HG02571 (cell line): ENCODE measurements around the gene CSTB.
"Not testable (repeated sequence)": the region's sequence is repeated elsewhere in the genome, so short reads cannot be mapped to it uniquely, and the experiment has no call there.

ENCODE experiments used
- ATAC-seq: cut with Tn5 transposase; IDR thresholded peaks from one replicate; pipeline ENCODE4 v1.9.1; 2021; ENCODE audit warnings: mild to moderate bottlenecking, moderate library complexity; ENCODE audit not compliant: unreplicated experiment

Gene CSTB

GRCh38 chr21:43775795-43776430, at the start of gene CSTB:
Gene CSTB (minus strand): TSS chr21:43776308. CDS start chr21:43776269, 39 bp downstream.
- ATAC-seq = peak; percentile 51

- no peak for ATAC-seq
These were observed 49.3 kb upstream of the CSTB start for GRCh38 chr21:43825242-43825935.

GRCh38 chr21:43824333-43825241, 48.5 kb upstream of the CSTB start:
- no peak for ATAC-seq

- not testable (repeated sequence) for ATAC-seq
These were observed 46.6 kb upstream of the CSTB start for GRCh38 chr21:43822741-43823140.

GRCh38 chr21:43822166-43822565, 46.1 kb upstream of the CSTB start:
- ATAC-seq = not testable (repeated sequence)

GRCh38 chr21:43820466-43820865, 44.4 kb upstream of the CSTB start:
- ATAC-seq = no peak

GRCh38 chr21:43819511-43820405, 43.6 kb upstream of the CSTB start:
- ATAC-seq = no peak

GRCh38 chr21:43818685-43819084, 42.6 kb upstream of the CSTB start:
- ATAC-seq = no peak

GRCh38 chr21:43817157-43818086, 41.3 kb upstream of the CSTB start:
- no peak for ATAC-seq

GRCh38 chr21:43816611-43817071, 40.5 kb upstream of the CSTB start:
- ATAC-seq = no peak

GRCh38 chr21:43815991-43816390, 39.9 kb upstream of the CSTB start:
- no peak for ATAC-seq

- no peak for ATAC-seq
These were observed 39.1 kb upstream of the CSTB start for GRCh38 chr21:43815107-43815613.

GRCh38 chr21:43814215-43815106, 38.4 kb upstream of the CSTB start:
- no peak for ATAC-seq

- no peak for ATAC-seq
These were observed 37.5 kb upstream of the CSTB start for GRCh38 chr21:43813656-43813980.

- ATAC-seq = no peak
These were observed 37.0 kb upstream of the CSTB start for GRCh38 chr21:43812957-43813655.

GRCh38 chr21:43812139-43812821, 36.2 kb upstream of the CSTB start:
- no peak for ATAC-seq
